Tibial nerve (tissue), 3 donors: Measurements from ENCODE around the gene YPEL4.

Experiments used
- CTCF ChIP-seq, 5 experiments: fragments of 200-600 bp in 3 of 5; fragments of 450-650 bp in 2 of 5; sonication (generic) in 3 of 5; IDR thresholded peaks; one replicate each; pipeline ENCODE4 v1.5.1; 2016 to 2019; ENCODE audit warnings: antibody characterized with exemption in 5 of 5, mild to moderate bottlenecking in 3 of 5, moderate library complexity in 2 of 5
- POLR2A ChIP-seq, 2 donors: fragments of 450-650 bp; IDR thresholded peaks; one replicate each; pipeline ENCODE4 v1.6.1; 2017; ENCODE audit warnings: antibody characterized with exemption in 2 of 2, mild to moderate bottlenecking in 2 of 2, moderate library complexity in 2 of 2

DNA sequence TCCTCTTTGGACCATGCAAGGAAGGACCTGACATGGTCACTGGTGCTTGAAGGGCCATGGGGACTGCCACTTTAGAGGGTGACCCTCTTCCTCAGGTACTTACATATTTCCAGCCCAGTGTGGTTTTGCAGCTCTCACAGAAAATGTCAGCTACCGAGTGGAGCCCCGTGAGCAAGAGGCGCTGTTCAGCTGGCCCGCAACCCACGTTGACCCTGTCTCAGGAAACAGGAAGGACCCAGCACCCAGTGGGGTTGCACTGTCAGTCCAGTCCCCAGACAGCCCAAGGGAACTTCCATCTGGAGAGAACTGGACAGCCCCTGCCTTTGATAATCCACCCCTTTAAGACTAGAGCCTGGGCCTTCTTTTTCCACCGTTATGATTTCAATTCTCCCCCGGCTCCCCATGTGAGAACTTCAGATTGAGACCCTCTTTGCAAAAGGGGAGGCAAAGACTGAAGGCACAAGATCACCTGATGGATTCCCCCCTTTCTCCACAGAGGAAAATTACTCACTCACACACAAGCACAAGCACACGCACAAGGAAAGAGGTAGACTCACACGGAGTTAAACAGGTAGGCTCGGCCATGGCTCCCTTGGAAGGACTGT, 3.4 kb downstream of the YPEL4 start:
- TF ChIP-seq POLR2A (IDR thresholded peaks at IDR 0.05) (no peak), CTCF (IDR thresholded peaks at IDR 0.05) (no peak)
